K562 treated with DMSO at 1 percent for 48 hours (cell line): Measurements from ENCODE around the gene AK8. TPM values are rescaled to one million over a fixed set of nuclear protein-coding genes. Genes with fewer than 3 reads are reported as not detected.

Experiments used
- total RNA-seq: library from RNA; unstranded; fragments of 300-600 nt; gene quantifications from 2 replicates; pipeline ENCODE4 v1.2.3, GENCODE V29; 2022; ENCODE audit warnings: low replicate concordance; ENCODE audit errors: extremely low read depth

Gene AK8
- total RNA-seq = not detected in 2 replicates

GRCh38 chr9:132877824-132878694, at the start of gene AK8:
Gene AK8, minus strand, starts transcription at chr9:132878284. Its CDS starts 29 bp downstream, at chr9:132878255.

GRCh38 chr9:132878695-132879456, 792 bp upstream of the AK8 start, which contains the start of gene SPACA9:
Gene SPACA9, plus strand, starts transcription at chr9:132878898. Its CDS starts 5,050 bp downstream, at chr9:132883948.

Other genes starting within 250 kb of the AK8 start
- gene DDX31, start 208.3 kb downstream of the AK8 start, total RNA-seq = not detected in 2 replicates
- gene GTF3C4, start 207.8 kb downstream of the AK8 start, total RNA-seq = not detected in 2 replicates
- not detected in 2 replicates for gene SPACA9, start 614 bp upstream of the AK8 start, total RNA-seq
- gene TSC1, start 66.3 kb upstream of the AK8 start, total RNA-seq = not detected in 2 replicates
- not detected in 2 replicates for gene GFI1B, start 100.4 kb upstream of the AK8 start, total RNA-seq
- gene GTF3C5, start 152.7 kb upstream of the AK8 start, total RNA-seq = not detected in 2 replicates
- not detected in 2 replicates for gene CEL, start 183.7 kb upstream of the AK8 start, total RNA-seq
- gene RALGDS, start 243.0 kb upstream of the AK8 start, total RNA-seq = not detected in 2 replicates